ENCODE measurements around the gene TNFRSF8.

- no peak for TF ChIP-seq CTCF (IDR thresholded peaks at IDR 0.05)
- TF ChIP-seq POLR2A (IDR thresholded peaks at IDR 0.05) = no peak
Measured at GRCh38 chr1:12130466-12131130, 67.5 kb downstream of the TNFRSF8 start.
